Nephron (organoid): ENCODE data around the gene NOSIP.

Experiments used
- H3K27ac Mint-ChIP-seq, 3 experiments: 2 replicates each; pipeline ENCODE4 v1.8.0; 2020; ENCODE audit warnings: mixed read lengths in 3 of 3, mild to moderate bottlenecking in 2 of 3, moderate library complexity in 1 of 3
- H3K27me3 Mint-ChIP-seq: 2 replicates; pipeline ENCODE4 v1.8.0; 2021; ENCODE audit warnings: low read depth, mild to moderate bottlenecking, moderate library complexity, mixed read lengths
- H3K36me3 Mint-ChIP-seq: 2 replicates; pipeline ENCODE4 v1.8.0; 2020; ENCODE audit warnings: low read depth, mixed read lengths
- H3K4me1 Mint-ChIP-seq: 2 replicates; pipeline ENCODE4 v1.8.0; 2020; ENCODE audit warnings: mixed read lengths
- H3K4me3 Mint-ChIP-seq, 3 experiments: 2 replicates each; pipeline ENCODE4 v1.8.0; 2020; ENCODE audit warnings: mild to moderate bottlenecking in 3 of 3, mixed read lengths in 3 of 3, moderate library complexity in 2 of 3
- H3K9me3 Mint-ChIP-seq: 2 replicates; pipeline ENCODE4 v1.8.0; 2020; ENCODE audit warnings: mixed read lengths
- TF ChIP-seq, protein P1 (sequence below), 3 experiments: fragments of 200-600 bp; sonication (generic); IDR thresholded peaks; one replicate each; pipeline ENCODE4 v1.5.0; 2021; ENCODE audit warnings: antibody characterized with exemption in 3 of 3; ENCODE audit not compliant: unreplicated experiment in 3 of 3

The NOSIP gene

DNA sequence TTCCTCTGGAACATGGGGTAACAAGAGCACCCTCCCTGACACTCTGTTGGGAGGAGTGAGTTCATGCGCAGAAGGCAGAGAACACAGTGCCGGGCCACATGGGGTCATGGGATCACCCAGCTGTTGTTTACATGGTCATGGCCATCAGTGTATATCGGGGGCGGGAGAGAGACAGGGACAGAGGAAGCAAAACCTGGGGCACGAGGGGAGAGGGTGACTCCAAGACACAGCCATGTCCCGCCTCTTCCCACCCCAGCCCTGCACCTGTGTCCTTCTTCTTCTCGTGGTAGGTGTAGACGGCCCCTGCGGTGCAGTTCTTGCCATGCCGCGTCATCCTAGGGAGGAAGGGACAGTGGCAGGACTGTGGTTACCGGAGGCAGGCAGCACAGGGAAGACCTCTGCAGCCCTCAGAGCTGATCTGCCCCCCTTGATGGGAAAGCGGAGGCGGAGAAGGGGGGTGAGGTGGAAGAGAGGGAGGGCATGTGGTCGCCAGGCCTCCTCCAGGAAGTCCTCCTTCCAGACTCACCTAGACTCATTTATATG is 19.9 kb downstream of the NOSIP start:
- peaks cover 4% of the 10 kb centered on the region for H3K4me1 Mint-ChIP-seq
- TF ChIP-seq, protein P1, sequence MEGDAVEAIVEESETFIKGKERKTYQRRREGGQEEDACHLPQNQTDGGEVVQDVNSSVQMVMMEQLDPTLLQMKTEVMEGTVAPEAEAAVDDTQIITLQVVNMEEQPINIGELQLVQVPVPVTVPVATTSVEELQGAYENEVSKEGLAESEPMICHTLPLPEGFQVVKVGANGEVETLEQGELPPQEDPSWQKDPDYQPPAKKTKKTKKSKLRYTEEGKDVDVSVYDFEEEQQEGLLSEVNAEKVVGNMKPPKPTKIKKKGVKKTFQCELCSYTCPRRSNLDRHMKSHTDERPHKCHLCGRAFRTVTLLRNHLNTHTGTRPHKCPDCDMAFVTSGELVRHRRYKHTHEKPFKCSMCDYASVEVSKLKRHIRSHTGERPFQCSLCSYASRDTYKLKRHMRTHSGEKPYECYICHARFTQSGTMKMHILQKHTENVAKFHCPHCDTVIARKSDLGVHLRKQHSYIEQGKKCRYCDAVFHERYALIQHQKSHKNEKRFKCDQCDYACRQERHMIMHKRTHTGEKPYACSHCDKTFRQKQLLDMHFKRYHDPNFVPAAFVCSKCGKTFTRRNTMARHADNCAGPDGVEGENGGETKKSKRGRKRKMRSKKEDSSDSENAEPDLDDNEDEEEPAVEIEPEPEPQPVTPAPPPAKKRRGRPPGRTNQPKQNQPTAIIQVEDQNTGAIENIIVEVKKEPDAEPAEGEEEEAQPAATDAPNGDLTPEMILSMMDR (IDR thresholded peaks at IDR 0.05; ENCODE audit: unreplicated experiment in 3 of 3), result no peak
- peaks cover 40% of the 10 kb centered on the region for H3K36me3 Mint-ChIP-seq
- H3K27ac Mint-ChIP-seq, result no peak overlapping the region
- H3K27me3 Mint-ChIP-seq, result no peaks in the 10 kb centered on the region
- H3K9me3 Mint-ChIP-seq, result no peaks in the 10 kb centered on the region
- H3K4me3 Mint-ChIP-seq, result no peak overlapping the region

GRCh38 chr19:49559928-49560327 is 20.4 kb downstream of the NOSIP start:
- TF ChIP-seq, protein P1 (IDR thresholded peaks at IDR 0.05; ENCODE audit: unreplicated experiment in 3 of 3), result no peak
- Mint-ChIP-seq H3K4me3 (no peak overlapping the region), H3K27me3 (peaks cover under 1% of the 10 kb centered on the region)

GRCh38 chr19:49559443-49559842 is 20.9 kb downstream of the NOSIP start:
- no peaks in the 10 kb centered on the region for H3K9me3 Mint-ChIP-seq
- H3K27ac Mint-ChIP-seq, result no peak overlapping the region
- peaks cover 3% of the 10 kb centered on the region for H3K27me3 Mint-ChIP-seq
- TF ChIP-seq, protein P1 (IDR thresholded peaks at IDR 0.05; ENCODE audit: unreplicated experiment in 3 of 3), result no peak
- H3K4me1 Mint-ChIP-seq, result no peaks in the 10 kb centered on the region
- no peak overlapping the region for H3K4me3 Mint-ChIP-seq
- H3K36me3 Mint-ChIP-seq, result peaks cover 43% of the 10 kb centered on the region

More at GRCh38 chr19:49559928-49560327, 20.4 kb downstream of the NOSIP start:
- no peak overlapping the region for H3K27ac Mint-ChIP-seq
- H3K36me3 Mint-ChIP-seq, result peaks cover 41% of the 10 kb centered on the region
- no peaks in the 10 kb centered on the region for H3K4me1 Mint-ChIP-seq
- no peaks in the 10 kb centered on the region for H3K9me3 Mint-ChIP-seq

- H3K9me3 Mint-ChIP-seq, result no peaks in the 10 kb centered on the region
- H3K27me3 Mint-ChIP-seq, result peaks cover 3% of the 10 kb centered on the region
- TF ChIP-seq, protein P1 (IDR thresholded peaks at IDR 0.05; ENCODE audit: unreplicated experiment in 3 of 3), result no peak
- H3K4me3 Mint-ChIP-seq, result no peak overlapping the region
- H3K36me3 Mint-ChIP-seq, result peaks cover 43% of the 10 kb centered on the region
- H3K27ac Mint-ChIP-seq, result no peak overlapping the region
- H3K4me1 Mint-ChIP-seq, result no peaks in the 10 kb centered on the region
Measured at GRCh38 chr19:49558591-49558990, 21.8 kb downstream of the NOSIP start.

DNA sequence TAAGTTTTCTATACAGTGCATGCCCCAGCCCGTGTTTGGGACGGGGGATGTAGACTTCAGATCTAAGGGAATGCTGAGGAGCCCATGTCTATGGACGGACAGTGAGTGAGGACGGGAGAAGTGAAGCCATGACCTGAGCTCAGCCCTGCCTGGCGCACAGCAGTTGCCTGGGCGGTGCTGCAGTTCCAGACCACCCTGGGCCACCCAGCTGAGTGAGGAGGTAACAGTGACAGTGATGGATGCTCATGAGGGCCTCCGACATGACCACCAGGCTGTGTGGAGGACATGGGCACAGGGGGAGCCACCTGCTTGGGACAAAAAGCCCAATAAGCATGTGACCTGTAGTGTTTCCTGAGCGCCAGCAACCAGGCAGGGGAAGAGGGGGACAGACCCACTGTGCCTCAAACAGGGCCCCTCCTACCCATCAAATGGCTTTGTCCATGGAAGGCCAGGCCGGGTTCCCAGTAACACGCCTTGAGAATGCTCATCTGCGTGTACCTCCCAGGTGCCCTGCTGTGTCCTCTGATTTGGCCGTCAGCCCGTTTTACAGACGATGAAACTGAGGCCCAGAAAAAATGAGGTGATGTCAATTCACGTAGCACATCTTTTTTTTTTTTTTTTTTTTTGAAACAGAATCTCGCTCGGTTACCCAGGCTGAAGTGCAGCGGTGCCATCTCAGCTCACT is 22.6 kb downstream of the NOSIP start:
- Mint-ChIP-seq H3K4me1 (no peaks in the 10 kb centered on the region), H3K27ac (peak overlapping the region in 1 of 3 experiments; percentile 66), H3K4me3 (no peak overlapping the region), H3K36me3 (peaks cover 46% of the 10 kb centered on the region), H3K9me3 (no peaks in the 10 kb centered on the region), H3K27me3 (peaks cover 3% of the 10 kb centered on the region)
- TF ChIP-seq, protein P1 (IDR thresholded peaks at IDR 0.05; ENCODE audit: unreplicated experiment in 3 of 3), result no peak
